ENCODE data around the gene ABCC9. TPM values are rescaled to one million over a fixed set of nuclear protein-coding genes. Genes with fewer than 3 reads are reported as not detected.
A peak's percentile ranks its signal among the peaks of the same experiment; 100 is the strongest.

The ABCC9 gene
- under 1 TPM in 2 of 3 donors, not detected in 1; 0.02 to 0.05 TPM for total RNA-seq
- 0.02 TPM for total RNA-seq (2013)

GRCh38 chr12:21940549-21941505 is at the start of gene ABCC9:
Gene ABCC9 (minus strand): TSS chr12:21941426. CDS start chr12:21936674, 4,752 bp downstream.
- H3K4me1 Mint-ChIP-seq = no peaks in the 10 kb centered on the region
- intact Hi-C loops (cut with micrococcal nuclease) = no loop called here
- 7% methylated on average over 39 of the region's 42 CpGs for WGBS (ENCODE audit: insufficient coverage)
- ATAC-seq (no peak), DNase-seq (peak in 1 of 2 donors; percentile 16)
- H3K27me3 ChIP-seq (ENCODE audit: control insufficient read depth, insufficient read depth, low read length) = peaks cover 27% of the 10 kb centered on the region
- peaks cover 30 to 47% of the 10 kb centered on the region in 2 donors for H3K27me3 Mint-ChIP-seq (ENCODE audit: low read depth in 2 of 2)
- no peak within 1 kb of the TSS for H3K27ac ChIP-seq (ENCODE audit: low read length)
- no peaks in the 10 kb centered on the region for H3K36me3 Mint-ChIP-seq
- no peak within 1 kb of the TSS for H3K27ac Mint-ChIP-seq
- H3K36me3 ChIP-seq (ENCODE audit: control insufficient read depth, insufficient read depth, low read length) = no peaks in the 10 kb centered on the region
- H3K4me3 ChIP-seq (ENCODE audit: low read length) = no peak within 1 kb of the TSS
- H3K4me3 Mint-ChIP-seq = no peak within 1 kb of the TSS
- no peak for TF ChIP-seq CTCF (IDR thresholded peaks at IDR 0.05)
- H3K9me3 Mint-ChIP-seq = peaks cover 0 to 2% of the 10 kb centered on the region in 2 donors
- H3K9me3 ChIP-seq (ENCODE audit: control insufficient read depth, insufficient read depth, low read length) = peaks cover 2% of the 10 kb centered on the region
- peaks cover 5% of the 10 kb centered on the region for H3K4me1 ChIP-seq (ENCODE audit: control insufficient read depth, insufficient read depth, low read length)

- 73% methylated on average over 4 of the region's 5 CpGs for WGBS (ENCODE audit: insufficient coverage)
- H3K27me3 ChIP-seq (ENCODE audit: control insufficient read depth, insufficient read depth, low read length) = no peaks in the 10 kb centered on the region
- no peak overlapping the region for H3K4me3 ChIP-seq (ENCODE audit: low read length)
- H3K27me3 Mint-ChIP-seq (ENCODE audit: low read depth in 2 of 2) = peaks cover 0 to 3% of the 10 kb centered on the region in 2 donors
- TF ChIP-seq CTCF (IDR thresholded peaks at IDR 0.05) = no peak
- H3K36me3 Mint-ChIP-seq = no peaks in the 10 kb centered on the region
- H3K4me1 Mint-ChIP-seq = no peaks in the 10 kb centered on the region
- no peak overlapping the region for H3K27ac ChIP-seq (ENCODE audit: low read length)
- no peak for ATAC-seq
- peak in 1 of 2 donors; percentile 19 for DNase-seq
- no peak overlapping the region for H3K27ac Mint-ChIP-seq
- intact Hi-C loops (cut with micrococcal nuclease) = no loop called here
- H3K36me3 ChIP-seq (ENCODE audit: control insufficient read depth, insufficient read depth, low read length) = no peaks in the 10 kb centered on the region
- no peaks in the 10 kb centered on the region for H3K9me3 ChIP-seq (ENCODE audit: control insufficient read depth, insufficient read depth, low read length)
- H3K4me1 ChIP-seq (ENCODE audit: control insufficient read depth, insufficient read depth, low read length) = no peaks in the 10 kb centered on the region
- no peaks in the 10 kb centered on the region for H3K9me3 Mint-ChIP-seq
- H3K4me3 Mint-ChIP-seq = no peak overlapping the region
Observed at GRCh38 chr12:21989819-21990412, 48.7 kb upstream of the ABCC9 start.

GRCh38 chr12:21988619-21989018 is 47.4 kb upstream of the ABCC9 start:
- TF ChIP-seq CTCF (IDR thresholded peaks at IDR 0.05) = no peak
- Mint-ChIP-seq H3K4me1 (no peaks in the 10 kb centered on the region), H3K27ac (no peak overlapping the region), H3K27me3 (ENCODE audit: low read depth in 2 of 2) (peaks cover 0 to 3% of the 10 kb centered on the region in 2 donors), H3K36me3 (no peaks in the 10 kb centered on the region), H3K9me3 (no peaks in the 10 kb centered on the region), H3K4me3 (no peak overlapping the region)
- intact Hi-C loops (cut with micrococcal nuclease) = no loop called here
- WGBS (ENCODE audit: insufficient coverage) = 100% methylated on average over 1 of the region's 1 CpG
- Histone ChIP-seq H3K36me3 (ENCODE audit: control insufficient read depth, insufficient read depth, low read length) (no peaks in the 10 kb centered on the region), H3K4me1 (ENCODE audit: control insufficient read depth, insufficient read depth, low read length) (no peaks in the 10 kb centered on the region), H3K27ac (ENCODE audit: low read length) (no peak overlapping the region), H3K4me3 (ENCODE audit: low read length) (no peak overlapping the region), H3K27me3 (ENCODE audit: control insufficient read depth, insufficient read depth, low read length) (no peaks in the 10 kb centered on the region), H3K9me3 (ENCODE audit: control insufficient read depth, insufficient read depth, low read length) (no peaks in the 10 kb centered on the region)
- ATAC-seq = no peak
- no peak for DNase-seq

All from natural killer cell (primary cell).